H1 (cell line): ENCODE measurements around the gene OLA1. TPM values are rescaled to one million over a fixed set of nuclear protein-coding genes. Genes with fewer than 3 reads are reported as not detected.

Source experiments
- CTCF ChIA-PET: fragments of 300-600 bp; sonication (Branson Sonifier 250); formaldehyde crosslinking; loops from one replicate; lab custom pipeline; 2021; ENCODE audit not compliant: partially characterized antibody; lab: Charles Lee
- POLR2A ChIA-PET: fragments of 300-600 bp; sonication (Branson Sonifier 250); formaldehyde crosslinking; loops from one replicate; lab custom pipeline; 2021; ENCODE audit warnings: inconsistent platforms; ENCODE audit not compliant: partially characterized antibody; lab: Charles Lee
- DNase-seq, 2 experiments: peaks; one replicate each; pipeline versions ENCODE4 v3.0.0 to v3.0.0-alpha.2; 2010 to 2022; ENCODE audit warnings: low spot score in 2 of 2, low read depth in 1 of 2, mixed read lengths in 1 of 2
- FAIRE-seq: peaks from 2 replicates; lab custom pipeline; 2011; peaks lifted over from hg19 to GRCh38; lab: Jason Lieb, UNC
- H2AFZ ChIP-seq: 2 replicates; pipeline ENCODE4 v1.8.1; 2012; ENCODE audit warnings: low read length, inconsistent platforms
- H2AK5ac ChIP-seq: 2 replicates; pipeline ENCODE4 v1.6.1; 2013; ENCODE audit warnings: low read depth, low read length
- H2BK120ac ChIP-seq: replicated peaks from 2 replicates; pipeline ENCODE3; 2013; ENCODE audit warnings: low read depth, low read length, inconsistent platforms
- H2BK12ac ChIP-seq: 2 replicates; pipeline ENCODE4 v1.6.1; 2013; ENCODE audit warnings: low read depth, low read length
- H2BK15ac ChIP-seq: 2 replicates; pipeline ENCODE4 v1.6.1; 2013; ENCODE audit warnings: low read length
- H2BK20ac ChIP-seq: 2 replicates; pipeline ENCODE4 v1.6.1; 2013; ENCODE audit warnings: low read length
- H2BK5ac ChIP-seq: 2 replicates; pipeline ENCODE4 v1.6.1; 2013; ENCODE audit warnings: low read depth, low read length
- H3K14ac ChIP-seq: 2 replicates; pipeline ENCODE4 v1.6.1; 2013; ENCODE audit warnings: inconsistent platforms; ENCODE audit not compliant: insufficient read length
- H3K18ac ChIP-seq: 2 replicates; pipeline ENCODE4 v1.6.1; 2013; ENCODE audit warnings: low read length; ENCODE audit errors: extremely low read depth
- H3K23ac ChIP-seq: 2 replicates; pipeline ENCODE4 v1.6.1; 2013; ENCODE audit warnings: inconsistent platforms; ENCODE audit not compliant: insufficient read length
- H3K23me2 ChIP-seq: 2 replicates; pipeline ENCODE4 v1.6.1; 2013; ENCODE audit warnings: low read depth, low read length
- H3K27ac ChIP-seq: 2 replicates; pipeline ENCODE4 v1.6.1; 2011; ENCODE audit warnings: low read depth, low read length, inconsistent platforms
- H3K27me3 ChIP-seq, 4 experiments: replicated peaks in 1 of 4; 1 replicate in 1 of 4; 2 replicates in 3 of 4; pipeline versions ENCODE4 v1.6.1 to v1.8.1; 2011 to 2013; ENCODE audit warnings: low read length in 3 of 4, mild to moderate bottlenecking in 3 of 4, inconsistent platforms in 2 of 4, mixed read lengths in 2 of 4, moderate library complexity in 1 of 4; ENCODE audit not compliant: control insufficient read depth in 3 of 4, insufficient read depth in 3 of 4; ENCODE audit errors: extremely low read depth in 1 of 4
- H3K36me3 ChIP-seq, 4 experiments: 2 replicates each; pipeline versions ENCODE4 v1.6.1 to v1.8.1; 2011 to 2013; ENCODE audit warnings: mild to moderate bottlenecking in 4 of 4, low read length in 3 of 4, moderate library complexity in 2 of 4, control low read depth in 1 of 4, inconsistent platforms in 1 of 4; ENCODE audit not compliant: insufficient read depth in 4 of 4, control insufficient read depth in 2 of 4
- H3K4ac ChIP-seq: replicated peaks from 2 replicates; pipeline ENCODE3; 2013; ENCODE audit warnings: low read length, low read depth, mixed read lengths, inconsistent platforms; ENCODE audit not compliant: insufficient read length
- H3K4me1 ChIP-seq, 4 experiments: replicated peaks in 1 of 4; 1 replicate in 1 of 4; 2 replicates in 3 of 4; pipeline versions ENCODE4 v1.6.1 to v1.8.1; 2011 to 2013; ENCODE audit warnings: low read length in 3 of 4, inconsistent platforms in 2 of 4, mixed read lengths in 1 of 4; ENCODE audit not compliant: insufficient read depth in 4 of 4, control insufficient read depth in 3 of 4
- H3K4me2 ChIP-seq, 2 experiments: 2 replicates each; pipeline versions ENCODE4 v1.6.1 to v1.8.1; 2011 to 2013; ENCODE audit warnings: low read depth in 2 of 2, low read length in 2 of 2, control low read depth in 1 of 2, inconsistent platforms in 1 of 2, mild to moderate bottlenecking in 1 of 2; ENCODE audit not compliant: insufficient read depth in 1 of 2
- H3K4me3 ChIP-seq, 4 experiments: fragments of 200-600, 300-600 bp in 1 of 4; sonication (generic), shearing (Covaris generic), sonication (Bioruptor Twin) in 1 of 4; 2 replicates each; pipeline versions ENCODE4 v1.5.1 to v1.8.1; 2011 to 2016; ENCODE audit warnings: low read length in 4 of 4, low read depth in 3 of 4, control low read depth in 2 of 4, inconsistent platforms in 2 of 4, mild to moderate bottlenecking in 2 of 4, mixed read lengths in 1 of 4, moderate library complexity in 1 of 4; ENCODE audit not compliant: insufficient read depth in 2 of 4; ENCODE audit errors: extremely low read depth in 1 of 4
- H3K56ac ChIP-seq: replicated peaks from 2 replicates; pipeline ENCODE3; 2013; ENCODE audit warnings: low read depth, mild to moderate bottlenecking, mixed read lengths, low read length, inconsistent platforms; ENCODE audit not compliant: insufficient read length
- H3K79me1 ChIP-seq: 2 replicates; pipeline ENCODE4 v1.6.1; 2013; ENCODE audit warnings: low read depth, low read length, control low read depth
- H3K79me2 ChIP-seq, 2 experiments: 2 replicates each; pipeline versions ENCODE4 v1.6.1 to v1.8.1; 2012 to 2013; ENCODE audit warnings: low read length in 2 of 2, mild to moderate bottlenecking in 2 of 2, inconsistent platforms in 1 of 2; ENCODE audit not compliant: insufficient read depth in 2 of 2, control insufficient read depth in 1 of 2
- H3K9ac ChIP-seq, 4 experiments: replicated peaks in 1 of 4; 1 replicate in 1 of 4; 2 replicates in 3 of 4; pipeline versions ENCODE4 v1.6.1 to v1.8.1; 2011 to 2013; ENCODE audit warnings: low read depth in 3 of 4, low read length in 3 of 4, control low read depth in 2 of 4, mild to moderate bottlenecking in 2 of 4, moderate library complexity in 2 of 4, inconsistent platforms in 1 of 4; ENCODE audit errors: extremely low read depth in 1 of 4
- H3K9me3 ChIP-seq, 2 experiments: 2 replicates each; pipeline versions ENCODE4 v1.6.1 to v1.8.1; 2012 to 2013; ENCODE audit warnings: mild to moderate bottlenecking in 2 of 2, moderate library complexity in 2 of 2, control low read depth in 1 of 2, inconsistent platforms in 1 of 2, low read depth in 1 of 2, low read length in 1 of 2, mixed read lengths in 1 of 2; ENCODE audit not compliant: insufficient read depth in 2 of 2
- H4K20me1 ChIP-seq, 2 experiments: replicated peaks in 1 of 2; 2 replicates each; pipeline versions ENCODE3 to v1.8.1; 2011 to 2013; ENCODE audit warnings: inconsistent platforms in 2 of 2, low read length in 2 of 2, mild to moderate bottlenecking in 1 of 2; ENCODE audit not compliant: insufficient read depth in 2 of 2, control insufficient read depth in 1 of 2
- H4K5ac ChIP-seq: 2 replicates; pipeline ENCODE4 v1.6.1; 2013; ENCODE audit warnings: low read length, low read depth, mixed read lengths, inconsistent platforms; ENCODE audit not compliant: insufficient read length
- H4K8ac ChIP-seq: 2 replicates; pipeline ENCODE4 v1.8.0; 2013; ENCODE audit warnings: mild to moderate bottlenecking, moderate library complexity, low read length, inconsistent platforms; ENCODE audit not compliant: insufficient read depth; ENCODE audit errors: extremely low read depth
- H4K91ac ChIP-seq: replicated peaks from 2 replicates; pipeline ENCODE3; 2013; ENCODE audit warnings: low read length, mixed read lengths, inconsistent platforms; ENCODE audit not compliant: insufficient read length
- RFX5 ChIP-seq: IDR thresholded peaks from 2 replicates; pipeline ENCODE4 v1.6.1; 2011; ENCODE audit warnings: low read depth, low read length, improper control_type of control experiment, borderline replicate concordance
- WGBS, 2 experiments: shearing (Covaris generic) in 1 of 2; methylation state at CpG; one replicate each; pipeline versions ENCODE4 v1.1.6 to v1.1.7; 2013 to 2015; ENCODE audit warnings: low lambda C conversion rate in 2 of 2, mixed read lengths in 2 of 2, inconsistent platforms in 1 of 2, low coverage in 1 of 2, missing lambda C conversion rate in 1 of 2; ENCODE audit not compliant: insufficient replicate concordance in 2 of 2, insufficient coverage in 1 of 2, insufficient read length in 1 of 2; ENCODE audit errors: extremely low coverage in 1 of 2, missing lambda C conversion rate in 1 of 2; 5-methylcytosine and 5-hydroxymethylcytosine counted together
- polyA plus RNA-seq, 7 experiments: library from polyadenylated mRNA; depleted of rRNA in 3 of 7; stranded (reverse) in 5 of 7; unstranded in 2 of 7; fragments of >200 nt in 5 of 7; fragments of 200-250 nt in 2 of 7; gene quantifications; 1 replicate in 5 of 7; 2 replicates in 1 of 7; 4 replicates in 1 of 7; pipeline versions ENCODE4 v1.2.1 to v1.2.3, GENCODE V29; 2011 to 2013; ENCODE audit warnings: missing spikeins in 2 of 7, mixed read lengths in 2 of 7
- total RNA-seq: library from RNA; stranded (reverse); fragmentation: NEBNext Ultra II Directional; extraction: Animal tissue kit (Norgen Biotek cat#: 25700); gene quantifications from 2 replicates; pipeline ENCODE4 v1.2.1, GENCODE V29; 2021

OLA1 gene
- total and polyA plus RNA-seq, 2 of the 8 experiments (the other 6 are each of a cell fraction or from before 2014, with no cell fraction given), result 39.3 to 158 TPM

DNA sequence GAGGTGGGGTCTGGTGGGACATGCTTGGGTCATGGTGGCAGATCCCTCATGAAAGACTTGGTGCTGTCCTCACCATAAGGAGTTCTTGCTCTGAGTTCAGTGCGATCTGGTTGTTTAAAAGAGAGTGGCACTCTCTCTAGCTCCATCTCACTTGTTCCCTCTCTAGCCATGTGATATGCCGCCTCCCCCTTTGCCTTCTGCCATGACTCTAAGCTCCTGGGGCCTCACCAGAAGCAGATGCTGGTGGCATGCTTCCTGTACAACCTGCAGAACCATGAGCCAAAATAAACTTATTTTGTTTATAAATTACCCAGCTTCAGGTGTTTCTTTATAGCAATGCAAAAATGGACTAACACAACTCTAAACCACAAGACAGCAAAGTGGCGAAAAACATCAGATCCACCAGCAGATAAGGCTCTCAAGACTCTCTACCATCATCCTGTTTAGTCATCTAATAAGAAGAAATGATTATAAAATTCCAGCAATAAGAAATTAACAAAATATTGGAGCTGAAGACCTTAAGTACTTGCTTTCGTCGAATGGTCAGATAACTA lies 75.5 kb downstream of the OLA1 start:
- H3K9ac ChIP-seq, result no peak overlapping the region
- H2BK120ac ChIP-seq, result no peak overlapping the region
- peak; percentile 50 for FAIRE-seq
- no peak overlapping the region for H4K5ac ChIP-seq
- no peak overlapping the region for H2BK12ac ChIP-seq
- H3K79me2 ChIP-seq, result peaks cover 0 to 27% of the 10 kb centered on the region in 2 experiments; a peak in 2 of 4 replicates
- H3K14ac ChIP-seq, result no peak overlapping the region
- POLR2A ChIA-PET, result no interaction called here
- H3K4me3 ChIP-seq, result no peak overlapping the region
- TF ChIP-seq RFX5, result no peak
- TF ChIP-seq, all 59 proteins: peak for 0
- Histone ChIP-seq H3K18ac (no peak overlapping the region), H3K9me3 (peaks cover 0 to 11% of the 10 kb centered on the region in 2 experiments; a peak in 3 of 4 replicates), H3K23ac (no peak overlapping the region), H2AFZ (no peak overlapping the region), H3K27ac (no peak overlapping the region), H3K4ac (no peak overlapping the region), H3K56ac (no peak overlapping the region), H3K79me1 (no peaks in the 10 kb centered on the region; the same call in 1 of the 2 replicates), H3K4me1 (peaks cover 0 to 3% (median 0%) of the 10 kb centered on the region in 4 experiments; a peak in 1 of 7 replicates), H3K27me3 (no peaks in the 10 kb centered on the region), H2BK5ac (no peak overlapping the region), H3K4me2 (no peak overlapping the region), H2BK15ac (no peak overlapping the region; the same call in 1 of the 2 replicates), H2BK20ac (no peak overlapping the region), H3K36me3 (peaks cover 0 to 8% (median 1%) of the 10 kb centered on the region in 4 experiments; a peak in 3 of 8 replicates), H2AK5ac (no peak overlapping the region), H4K8ac (no peak overlapping the region), H4K91ac (no peak overlapping the region), H3K23me2 (no peaks in the 10 kb centered on the region), H4K20me1 (no peaks in the 10 kb centered on the region)
- WGBS, 2 experiments, result 78% methylated on average over 5 of the region's 5 CpGs; no CpG with 5 or more reads in 1 of the 2 experiments
- CTCF ChIA-PET, result no interaction called here
- DNase-seq, result no peak
